T-cell (primary cell): Measurements from ENCODE around the gene CLIC4. TPM values are rescaled to one million over a fixed set of nuclear protein-coding genes. Genes with fewer than 3 reads are reported as not detected.

ENCODE experiments used
- total RNA-seq, 35 experiments: library from RNA in 6 of 35; stranded (reverse) in 6 of 35; fragments of 120-200 nt in 1 of 35; gene quantifications; one replicate each; pipeline versions ENCODE4 v1.2.1 to v1.2.4 and lab custom pipeline; 2013 to 2026

CLIC4 gene
- total RNA-seq, 5 donors from 2014 or later (not counting 1 experiment from before 2014, with no cell fraction given), result 0.75 to 9.1 (median 5.5) TPM

Other genes starting within 250 kb of the CLIC4 start
- 100 to 1,000 TPM; 149 to 202 (median 186) TPM for gene RCAN3, start 242.6 kb upstream of the CLIC4 start, total RNA-seq
- gene NCMAP, start 189.4 kb upstream of the CLIC4 start, total RNA-seq, result under 1 TPM in 4 of 5 donors, not detected in 1; 0.13 to 0.23 (median 0.19) TPM
- gene SRRM1, start 102.1 kb upstream of the CLIC4 start, total RNA-seq, result 100 to 1,000 TPM; 158 to 303 (median 181) TPM
- 100 to 1,000 TPM; 140 to 220 (median 145) TPM for gene RUNX3, start 184.8 kb downstream of the CLIC4 start, total RNA-seq